Activated CD8-positive, alpha-beta memory T cell treated with anti-CD3 and anti-CD28 coated beads for 1 hour (primary cell): Measurements from ENCODE around the gene GPER1.

Source experiments
- DNase-seq, 2 donors: peaks; one replicate each; pipeline ENCODE4 v3.0.0-alpha.2; 2020; ENCODE audit warnings: low read depth in 1 of 2; ENCODE audit errors: extremely low read depth in 1 of 2

Gene GPER1

GRCh38 chr7:1053816-1054370 is 34.0 kb upstream of the GPER1 start:
- no peak for DNase-seq

GRCh38 chr7:1054438-1054837 is 33.5 kb upstream of the GPER1 start:
- DNase-seq: no peak

GRCh38 chr7:1054861-1055450 is 33.0 kb upstream of the GPER1 start:
- DNase-seq: peak in 1 of 2 donors; percentile 13

GRCh38 chr7:1055491-1055955 is 32.4 kb upstream of the GPER1 start:
- DNase-seq: no peak

GRCh38 chr7:1055956-1056784 is 31.7 kb upstream of the GPER1 start:
- no peak for DNase-seq

- DNase-seq: no peak
Measured at GRCh38 chr7:1056785-1057410, 31.0 kb upstream of the GPER1 start.

- no peak for DNase-seq
Measured at GRCh38 chr7:1057416-1058291, 30.3 kb upstream of the GPER1 start.

- no peak for DNase-seq
Measured at GRCh38 chr7:1058311-1058710, 29.6 kb upstream of the GPER1 start.

GRCh38 chr7:1058821-1059199 is 29.1 kb upstream of the GPER1 start:
- no peak for DNase-seq

- no peak for DNase-seq
Measured at GRCh38 chr7:1059200-1060091, 28.5 kb upstream of the GPER1 start.

- no peak for DNase-seq
Measured at GRCh38 chr7:1060315-1061072, 27.4 kb upstream of the GPER1 start.

GRCh38 chr7:1061180-1061579 is 26.7 kb upstream of the GPER1 start:
- DNase-seq: no peak

- no peak for DNase-seq
Measured at GRCh38 chr7:1062296-1063294, 25.3 kb upstream of the GPER1 start.

GRCh38 chr7:1063361-1063760 is 24.6 kb upstream of the GPER1 start:
- DNase-seq: no peak

GRCh38 chr7:1064581-1064980 is 23.3 kb upstream of the GPER1 start:
- no peak for DNase-seq

- no peak for DNase-seq
Measured at GRCh38 chr7:1065263-1065584, 22.7 kb upstream of the GPER1 start.

- peak; percentile 50 to 73 for DNase-seq
Measured at GRCh38 chr7:1065585-1066241, 22.2 kb upstream of the GPER1 start.

- no peak for DNase-seq
Measured at GRCh38 chr7:1066242-1066588, 21.7 kb upstream of the GPER1 start.
